Islet of Langerhans (tissue), 1 donor: Measurements from ENCODE around the gene CIAO3.
"Not testable (repeated sequence)": the region's sequence is repeated elsewhere in the genome, so short reads cannot be mapped to it uniquely, and the experiment has no call there.

Experiments used
- FAIRE-seq: peaks from one replicate; lab custom pipeline; 2011; peaks lifted over from hg19 to GRCh38; lab: Jason Lieb, UNC

The CIAO3 gene

DNA sequence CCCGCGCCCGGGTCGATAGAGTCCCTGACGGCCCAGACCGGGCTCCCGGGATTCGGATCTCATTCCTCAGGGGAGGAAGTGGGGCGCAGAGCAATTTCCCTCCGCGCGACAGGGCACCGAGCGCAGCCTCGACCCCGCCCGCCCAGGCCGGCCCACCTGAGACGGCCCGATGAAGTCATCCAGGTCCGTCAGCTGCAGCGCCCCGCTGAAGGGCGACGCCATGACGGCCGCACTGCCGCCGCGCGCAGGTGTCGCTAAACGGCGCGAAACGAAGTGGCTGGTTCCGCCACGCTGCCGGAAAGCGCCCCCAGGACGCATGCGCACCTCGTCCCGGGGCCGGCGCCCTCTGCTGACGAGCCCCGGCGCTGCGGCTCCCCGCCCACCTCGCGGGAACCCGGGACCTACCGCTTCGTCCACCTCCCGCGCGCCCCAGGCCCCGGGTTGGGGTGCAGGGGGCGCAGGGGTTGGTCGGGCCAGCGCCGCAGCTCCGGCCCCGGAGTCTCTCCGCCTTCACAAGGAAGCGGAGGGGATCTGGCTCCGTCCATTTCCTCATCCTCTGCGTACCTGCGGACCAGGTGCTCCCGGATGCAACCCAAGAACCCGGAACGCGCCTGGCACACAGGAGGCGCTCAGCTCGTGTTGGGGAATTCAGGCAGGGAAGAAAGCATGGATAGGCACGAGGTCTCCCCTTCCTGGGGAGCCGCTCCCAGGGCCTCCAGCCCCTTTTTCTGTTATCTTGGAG is at the start of gene CIAO3:
Gene CIAO3 (minus strand): TSS at position 234 of the 742 bp plus-strand sequence. CDS start 12 bp downstream, at position 222.
- FAIRE-seq, result no peak

- no peak for FAIRE-seq
These were observed 49.3 kb upstream of the CIAO3 start for GRCh38 chr16:790086-790485.

- FAIRE-seq, result no peak
These were observed 48.5 kb upstream of the CIAO3 start for GRCh38 chr16:789191-789850.

- no peak for FAIRE-seq
These were observed 47.8 kb upstream of the CIAO3 start, which contains the start of gene CHTF18 for GRCh38 chr16:788399-789126. CHTF18 (plus strand) TSS chr16:788620; CDS start chr16:788685, 65 bp downstream.

DNA sequence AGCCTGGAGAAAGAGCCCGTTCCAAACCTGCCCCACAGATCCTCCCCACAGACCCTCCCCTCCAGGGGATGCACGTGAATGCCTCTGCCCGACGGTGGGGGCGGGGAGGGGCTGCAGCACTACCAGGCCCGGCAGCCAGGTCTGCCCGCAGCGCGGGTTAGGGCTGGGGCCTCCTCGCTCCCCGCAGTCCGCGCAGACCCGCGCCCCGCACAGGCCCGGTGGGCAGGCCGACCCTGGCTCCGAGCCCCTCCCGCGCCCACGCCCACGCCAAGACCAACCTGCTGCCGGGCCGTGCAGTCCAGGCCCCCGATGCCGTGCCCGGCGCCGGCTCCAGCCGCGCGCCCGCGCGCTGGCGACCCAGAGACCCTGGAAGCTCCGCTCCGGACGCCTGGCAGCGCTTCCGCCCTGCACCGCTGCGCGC is 47.2 kb upstream of the CIAO3 start, which contains the start of gene RPUSD1:
Gene RPUSD1 (minus strand): TSS at position 404 of the 421 bp plus-strand sequence. CDS start 644 bp downstream, outside the sequence.
- no peak for FAIRE-seq

GRCh38 chr16:787321-787966 is 46.6 kb upstream of the CIAO3 start:
- no peak for FAIRE-seq

GRCh38 chr16:785563-786535 is 45.1 kb upstream of the CIAO3 start:
- FAIRE-seq, result no peak

- FAIRE-seq, result no peak
These were observed 43.6 kb upstream of the CIAO3 start for GRCh38 chr16:784431-784830.

- no peak for FAIRE-seq
These were observed 42.8 kb upstream of the CIAO3 start for GRCh38 chr16:783404-784161.

- no peak for FAIRE-seq
These were observed 42.1 kb upstream of the CIAO3 start for GRCh38 chr16:782766-783403.

DNA sequence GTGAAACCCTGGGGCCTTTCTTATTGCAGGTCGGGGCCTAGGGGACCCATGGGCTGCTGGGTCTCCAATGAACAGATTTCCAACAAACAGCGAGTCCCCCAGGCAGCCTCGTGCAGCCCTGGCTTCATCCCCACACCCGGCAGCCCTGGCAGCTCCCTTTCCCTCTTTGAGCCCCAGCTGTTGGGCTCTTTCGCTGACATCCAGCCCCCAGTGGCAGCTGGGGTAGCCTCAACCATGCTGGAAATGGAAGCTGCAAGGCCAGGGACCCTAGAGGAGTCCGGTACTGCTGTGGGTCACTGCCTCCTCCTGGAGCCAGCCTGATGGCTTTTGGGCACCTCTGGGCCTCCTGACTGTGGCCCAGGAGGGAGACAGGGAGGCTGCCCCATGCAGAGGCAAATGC is 41.5 kb upstream of the CIAO3 start:
- no peak for FAIRE-seq

GRCh38 chr16:781346-782010 is 40.7 kb upstream of the CIAO3 start:
- FAIRE-seq, result no peak

DNA sequence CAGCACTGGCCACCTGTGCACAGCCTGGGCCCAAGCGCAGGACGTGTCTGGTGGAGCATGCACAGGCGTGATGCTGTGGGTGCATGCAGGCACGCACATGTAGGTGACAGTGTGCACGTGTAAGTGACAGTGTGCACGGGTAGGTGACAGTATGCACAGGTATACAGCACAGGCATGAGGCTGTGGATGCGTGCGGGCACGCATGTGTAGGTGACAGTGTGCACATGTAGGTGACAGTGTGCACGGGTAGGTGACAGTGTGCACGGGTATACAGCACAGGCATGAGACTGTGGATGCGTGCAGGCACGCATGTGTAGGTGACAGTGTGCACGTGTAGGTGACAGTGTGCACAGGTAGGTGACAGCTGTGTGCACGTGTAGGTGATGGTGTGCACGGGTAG is 39.5 kb upstream of the CIAO3 start:
- FAIRE-seq, result no peak

DNA sequence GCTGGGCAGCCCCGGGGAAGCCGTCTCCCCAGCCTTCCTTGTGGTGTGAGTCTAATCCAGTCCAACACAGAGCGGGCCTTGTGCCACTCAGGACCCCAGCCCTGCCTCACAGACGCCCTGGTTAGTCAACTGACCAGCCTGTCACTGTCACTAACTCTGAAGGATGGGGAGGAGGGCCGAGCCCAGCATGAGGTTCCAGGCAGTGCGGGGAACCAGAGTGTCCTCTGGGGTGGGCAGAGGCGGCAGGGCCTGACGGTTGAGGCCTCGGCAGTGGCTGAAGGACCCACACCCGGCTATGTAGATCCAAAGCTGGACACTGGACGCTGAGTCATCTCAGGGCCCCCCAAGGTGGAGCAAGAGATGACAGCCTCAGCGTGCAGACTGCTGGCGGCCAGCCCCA is 38.8 kb upstream of the CIAO3 start:
- FAIRE-seq, result no peak

DNA sequence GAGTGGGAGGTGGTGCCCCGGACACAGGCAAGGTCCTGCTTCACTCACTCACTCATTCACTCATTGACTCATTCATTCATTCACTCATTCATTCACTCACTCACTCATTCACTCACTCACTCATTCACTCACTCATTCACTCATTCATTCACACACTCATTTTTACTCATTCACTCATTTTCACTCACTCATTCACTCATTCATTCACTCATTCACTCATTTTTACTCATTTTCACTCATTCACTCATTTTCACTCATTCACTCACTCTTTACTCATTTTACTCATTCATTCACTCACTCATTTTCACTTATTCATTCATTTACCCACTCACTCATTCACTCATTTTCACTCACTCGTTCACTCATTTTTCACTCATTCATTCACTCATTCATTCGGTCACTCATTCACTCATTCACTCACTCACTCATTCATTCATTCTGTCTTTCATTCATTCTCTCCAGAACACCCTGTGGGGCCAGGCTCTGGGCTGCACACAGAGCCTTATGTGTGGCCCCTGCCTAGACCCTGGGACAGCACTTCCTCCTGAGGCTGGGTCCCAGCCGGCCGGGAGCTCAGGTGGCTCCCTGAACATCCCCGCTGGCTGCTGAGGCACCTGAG is 38.2 kb upstream of the CIAO3 start:
- FAIRE-seq, result no peak

- FAIRE-seq, result no peak
These were observed 37.6 kb upstream of the CIAO3 start for GRCh38 chr16:778447-778846.

- no peak for FAIRE-seq
These were observed 37.0 kb upstream of the CIAO3 start for GRCh38 chr16:777826-778225.

DNA sequence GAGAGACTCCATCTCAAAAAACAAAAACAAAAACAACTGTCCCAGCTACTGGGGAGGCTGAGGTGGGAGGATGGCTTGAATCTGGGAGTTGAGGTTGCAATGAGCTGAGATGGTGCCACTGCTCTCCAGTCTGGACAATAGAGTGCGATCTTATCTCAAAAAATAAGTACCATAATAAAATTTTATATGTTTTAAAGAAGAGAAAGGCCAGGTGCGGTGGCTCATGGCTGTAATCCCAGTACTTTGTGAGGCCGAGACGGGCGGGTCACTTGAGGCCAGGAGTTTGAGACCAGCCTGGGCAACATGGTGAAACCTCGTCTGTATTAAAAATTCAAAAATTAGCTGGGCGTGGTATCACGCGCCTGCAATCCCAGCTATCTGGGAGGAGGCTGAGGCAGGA is 36.0 kb upstream of the CIAO3 start:
- no peak for FAIRE-seq

DNA sequence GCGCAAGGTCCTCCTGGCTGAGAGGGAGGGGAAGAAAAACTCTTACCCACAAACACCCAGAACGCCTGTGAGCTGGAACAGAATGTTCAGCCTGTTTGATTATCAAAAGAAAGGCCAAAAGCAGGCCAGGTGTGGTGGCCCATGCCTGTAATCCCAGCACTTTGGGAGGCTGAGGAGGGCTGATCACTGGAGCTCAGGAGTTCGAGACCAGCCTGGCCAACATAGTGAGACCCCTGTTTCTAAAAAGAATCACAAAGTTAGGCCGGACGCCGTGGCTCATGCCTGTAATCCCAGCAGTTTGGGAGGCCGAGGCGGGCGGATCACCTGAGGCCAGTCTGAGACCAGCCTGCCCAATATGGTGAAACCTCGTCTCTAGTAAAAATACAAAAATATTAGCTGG is 35.5 kb upstream of the CIAO3 start:
- not testable (repeated sequence) for FAIRE-seq
